Amniotic stem cell (primary cell): ENCODE data around the gene GCLC.

Experiments
- DNase-seq: peaks from one replicate; lab custom pipeline; 2025; lab: John Stamatoyannopoulos, UW

Gene GCLC

DNA sequence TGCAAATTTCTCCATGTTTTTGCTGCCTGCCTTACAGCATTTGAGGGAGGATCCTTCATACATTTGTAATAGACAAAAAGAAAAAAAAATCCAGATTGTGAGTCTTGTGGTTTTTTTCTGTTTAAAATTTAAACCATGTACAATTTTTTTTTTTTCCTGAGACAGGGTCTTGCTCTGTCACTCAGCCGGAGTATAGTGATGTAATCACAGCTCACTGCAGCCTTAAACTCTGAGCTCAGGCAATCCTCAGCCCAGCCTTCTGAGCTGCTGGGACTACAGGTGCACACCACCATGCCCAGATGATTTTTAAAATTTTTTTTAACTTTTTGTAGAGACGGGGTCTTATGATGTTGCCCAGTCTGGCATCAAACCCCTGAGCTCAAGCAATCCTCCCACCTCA is 97.0 kb downstream of the GCLC start:
- DNase-seq, result no peak
